Thymus (tissue), 11 donors: Measurements from ENCODE around the gene HOXD12. TPM values are rescaled to one million over a fixed set of nuclear protein-coding genes. Genes with fewer than 3 reads are reported as not detected.
A peak's percentile ranks its signal among the peaks of the same experiment; 100 is the strongest.

ENCODE experiments used
- DNase-seq, 9 donors: peaks; one replicate each; pipeline ENCODE4 v3.0.0-alpha.2; 2013; ENCODE audit warnings: low spot score in 9 of 9, low read depth in 6 of 9, missing footprints in 1 of 9
- H3K27ac ChIP-seq, 2 donors: one replicate each; pipeline ENCODE4 v1.5.1; 2013; ENCODE audit warnings: control low read depth in 1 of 2, low read depth in 1 of 2, low read length in 1 of 2, mild to moderate bottlenecking in 1 of 2, moderate library complexity in 1 of 2
- H3K27me3 ChIP-seq, 2 donors: one replicate each; pipeline ENCODE4 v1.5.1; 2013; ENCODE audit warnings: low read length in 1 of 2; ENCODE audit not compliant: control insufficient read depth in 2 of 2, insufficient read depth in 1 of 2
- H3K36me3 ChIP-seq, 2 donors: one replicate each; pipeline ENCODE4 v1.5.1; 2013; ENCODE audit warnings: low read length in 1 of 2, mild to moderate bottlenecking in 1 of 2, moderate library complexity in 1 of 2; ENCODE audit not compliant: control insufficient read depth in 2 of 2, insufficient read depth in 2 of 2
- H3K4me1 ChIP-seq, 2 donors: one replicate each; pipeline ENCODE4 v1.5.1; 2013; ENCODE audit warnings: low read length in 2 of 2; ENCODE audit not compliant: control insufficient read depth in 2 of 2, insufficient read depth in 2 of 2
- H3K4me3 ChIP-seq, 2 donors: one replicate each; pipeline ENCODE4 v1.5.1; 2013; ENCODE audit warnings: low read length in 2 of 2, control low read depth in 1 of 2, mild to moderate bottlenecking in 1 of 2
- H3K9me3 ChIP-seq, 2 donors: one replicate each; pipeline ENCODE4 v1.5.1; 2013; ENCODE audit warnings: low read length in 1 of 2, mild to moderate bottlenecking in 1 of 2; ENCODE audit not compliant: control insufficient read depth in 2 of 2, insufficient read depth in 1 of 2
- WGBS: extraction: QIAGEN DNeasy Blood & Tissue Kit; methylation state at CpG from one replicate; pipeline ENCODE4 v1.1.7; 2013; 5-methylcytosine and 5-hydroxymethylcytosine counted together
- polyA plus RNA-seq: library from polyadenylated mRNA; stranded (reverse); fragments of 200-250 nt; gene quantifications from one replicate; pipeline ENCODE4 v1.2.3, GENCODE V29; 2013
- total RNA-seq: library from RNA; stranded (reverse); fragments of 120-200 nt; gene quantifications from one replicate; pipeline ENCODE4 v1.2.4, GENCODE V29; 2013
- donor health status: healthy.

Gene HOXD12
- total and polyA plus RNA-seq, 2 donors = not detected

- no peak overlapping the region for H3K27ac ChIP-seq
- H3K27me3 ChIP-seq = peaks cover 88 to 100% of the 10 kb centered on the region in 2 donors
- DNase-seq = no peak
- peaks cover 0 to 11% of the 10 kb centered on the region in 2 donors for H3K9me3 ChIP-seq
- H3K36me3 ChIP-seq = no peaks in the 10 kb centered on the region
- H3K4me1 ChIP-seq = peaks cover 0 to 3% of the 10 kb centered on the region in 2 donors
- no peak overlapping the region for H3K4me3 ChIP-seq
- WGBS = 13% methylated on average over 16 of the region's 16 CpGs
Measured at GRCh38 chr2:176114930-176115625, 15.5 kb downstream of the HOXD12 start.

- Histone ChIP-seq H3K27ac (no peak within 1 kb of the TSS), H3K36me3 (no peaks in the 10 kb centered on the region), H3K4me3 (no peak within 1 kb of the TSS), H3K9me3 (peaks cover 0 to 11% of the 10 kb centered on the region in 2 donors), H3K4me1 (peaks cover 0 to 3% of the 10 kb centered on the region in 2 donors), H3K27me3 (peaks cover 91 to 100% of the 10 kb centered on the region in 2 donors)
- WGBS = 10% methylated on average over 66 of the region's 66 CpGs
- no peak for DNase-seq
Measured at GRCh38 chr2:176115883-176116813, 16.6 kb downstream of the HOXD12 start, which contains the start of gene HOXD10. TSS of gene HOXD10 (plus strand) at chr2:176116778. CDS start at chr2:176116834, 56 bp downstream.

DNA sequence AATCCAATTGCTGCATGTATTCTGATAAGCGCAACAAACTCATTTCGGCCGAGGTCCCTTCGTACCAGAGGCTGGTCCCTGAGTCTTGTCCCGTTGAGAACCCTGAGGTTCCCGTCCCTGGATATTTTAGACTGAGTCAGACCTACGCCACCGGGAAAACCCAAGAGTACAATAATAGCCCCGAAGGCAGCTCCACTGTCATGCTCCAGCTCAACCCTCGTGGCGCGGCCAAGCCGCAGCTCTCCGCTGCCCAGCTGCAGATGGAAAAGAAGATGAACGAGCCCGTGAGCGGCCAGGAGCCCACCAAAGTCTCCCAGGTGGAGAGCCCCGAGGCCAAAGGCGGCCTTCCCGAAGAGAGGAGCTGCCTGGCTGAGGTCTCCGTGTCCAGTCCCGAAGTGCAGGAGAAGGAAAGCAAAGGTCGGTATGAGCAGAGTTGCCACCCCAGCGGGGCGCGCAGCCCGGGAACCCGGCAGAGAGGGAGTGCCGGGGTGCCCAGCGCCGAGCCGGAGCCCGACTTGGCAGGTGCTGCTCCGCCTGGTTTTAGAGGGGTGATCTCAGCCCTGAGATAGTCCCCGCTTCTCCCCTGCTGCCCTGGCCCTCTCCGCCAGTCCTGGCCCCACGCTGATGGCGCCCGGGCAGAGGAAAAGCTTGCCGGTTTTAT is 17.7 kb downstream of the HOXD12 start:
- H3K27me3 ChIP-seq = peaks cover 91 to 100% of the 10 kb centered on the region in 2 donors
- DNase-seq = no peak
- no peak overlapping the region for H3K4me3 ChIP-seq
- no peaks in the 10 kb centered on the region for H3K36me3 ChIP-seq
- H3K9me3 ChIP-seq = peaks cover 0 to 16% of the 10 kb centered on the region in 2 donors
- H3K27ac ChIP-seq = no peak overlapping the region
- H3K4me1 ChIP-seq = peaks cover 0 to 3% of the 10 kb centered on the region in 2 donors
- 22% methylated on average over 40 of the region's 40 CpGs for WGBS

GRCh38 chr2:176117823-176118371 is 18.3 kb downstream of the HOXD12 start:
- Histone ChIP-seq H3K27me3 (peaks cover 91 to 100% of the 10 kb centered on the region in 2 donors), H3K4me1 (peaks cover 3 to 9% of the 10 kb centered on the region in 2 donors), H3K27ac (no peak overlapping the region), H3K36me3 (no peaks in the 10 kb centered on the region), H3K9me3 (peaks cover 0 to 19% of the 10 kb centered on the region in 2 donors), H3K4me3 (no peak overlapping the region)
- WGBS = 12% methylated on average over 11 of the region's 11 CpGs
- no peak for DNase-seq

DNA sequence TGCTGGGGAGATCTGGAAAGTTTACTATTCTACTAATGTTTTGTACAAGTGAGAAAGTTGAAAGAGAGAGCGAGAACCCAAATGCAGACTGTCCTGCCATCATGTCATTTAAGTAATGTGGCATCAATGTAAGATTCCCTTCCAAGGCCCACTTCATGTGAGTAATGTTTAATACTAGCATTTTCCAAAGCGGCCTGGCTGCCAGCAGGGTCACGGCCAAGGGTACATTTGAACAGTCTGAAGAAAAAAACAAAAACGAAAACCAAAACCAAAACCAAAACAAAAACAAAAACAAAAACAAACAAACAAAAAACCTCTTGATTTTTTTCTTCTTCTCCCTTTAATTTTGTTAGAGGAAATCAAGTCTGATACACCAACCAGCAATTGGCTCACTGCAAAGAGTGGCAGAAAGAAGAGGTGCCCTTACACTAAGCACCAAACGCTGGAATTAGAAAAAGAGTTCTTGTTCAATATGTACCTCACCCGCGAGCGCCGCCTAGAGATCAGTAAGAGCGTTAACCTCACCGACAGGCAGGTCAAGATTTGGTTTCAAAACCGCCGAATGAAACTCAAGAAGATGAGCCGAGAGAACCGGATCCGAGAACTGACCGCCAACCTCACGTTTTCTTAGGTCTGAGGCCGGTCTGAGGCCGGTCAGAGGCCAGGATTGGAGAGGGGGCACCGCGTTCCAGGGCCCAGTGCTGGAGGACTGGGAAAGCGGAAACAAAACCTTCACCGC is 19.2 kb downstream of the HOXD12 start:
- DNase-seq = peak in 2 of 9 donors; percentile 42 to 55
- WGBS = 11% methylated on average over 24 of the region's 24 CpGs
- H3K27ac ChIP-seq = no peak overlapping the region
- no peak overlapping the region for H3K4me3 ChIP-seq
- peaks cover 4 to 9% of the 10 kb centered on the region in 2 donors for H3K4me1 ChIP-seq
- H3K27me3 ChIP-seq = peaks cover 91 to 100% of the 10 kb centered on the region in 2 donors
- peaks cover 0 to 19% of the 10 kb centered on the region in 2 donors for H3K9me3 ChIP-seq
- no peaks in the 10 kb centered on the region for H3K36me3 ChIP-seq

GRCh38 chr2:176120364-176121189 is 21.0 kb downstream of the HOXD12 start:
- H3K4me1 ChIP-seq = peaks cover 4 to 9% of the 10 kb centered on the region in 2 donors
- H3K27me3 ChIP-seq = peaks cover 95 to 100% of the 10 kb centered on the region in 2 donors
- 18% methylated on average over 13 of the region's 13 CpGs for WGBS

GRCh38 chr2:176121190-176122051 is 21.8 kb downstream of the HOXD12 start:
- H3K4me1 ChIP-seq = peaks cover 4 to 9% of the 10 kb centered on the region in 2 donors
- H3K9me3 ChIP-seq = peaks cover 0 to 14% of the 10 kb centered on the region in 2 donors
- H3K27me3 ChIP-seq = peaks cover 95 to 100% of the 10 kb centered on the region in 2 donors
- DNase-seq = no peak
- no peaks in the 10 kb centered on the region for H3K36me3 ChIP-seq
- WGBS = 12% methylated on average over 53 of the region's 53 CpGs
- no peak overlapping the region for H3K4me3 ChIP-seq
- H3K27ac ChIP-seq = no peak overlapping the region

More at GRCh38 chr2:176120364-176121189, 21.0 kb downstream of the HOXD12 start:
- H3K9me3 ChIP-seq = peaks cover 0 to 19% of the 10 kb centered on the region in 2 donors
- H3K27ac ChIP-seq = no peak overlapping the region
- H3K4me3 ChIP-seq = no peak overlapping the region
- DNase-seq = no peak
- no peaks in the 10 kb centered on the region for H3K36me3 ChIP-seq
